ENCODE results near the gene NRP1. TPM values are rescaled to one million over a fixed set of nuclear protein-coding genes. Genes with fewer than 3 reads are reported as not detected.

The NRP1 gene
- total RNA-seq, 4 donors from 2014 or later, result 45.7 to 90.0 (median 57.7) TPM

GRCh38 chr10:33129141-33129995 lies 205.1 kb downstream of the NRP1 start:
- H3K4me3 ChIP-seq, result no peak overlapping the region
- no peaks in the 10 kb centered on the region for H3K9me3 ChIP-seq
- peak overlapping the region in 2 of 4 donors; percentile 33 to 43 for H3K27ac ChIP-seq
- DNase-seq (ENCODE audit: low spot score in 2 of 2), result peak in 1 of 2 donors; percentile 42
- no peaks in the 10 kb centered on the region for H3K27me3 ChIP-seq
- TF ChIP-seq CTCF (IDR thresholded peaks at IDR 0.05) (no peak), EP300 (IDR thresholded peaks at IDR 0.05) (peak in 1 of 2 donors; percentile 47), POLR2A (IDR thresholded peaks at IDR 0.05) (no peak)
- peaks cover 0 to 15% (median 2%) of the 10 kb centered on the region in 4 donors for H3K4me1 ChIP-seq
- no peaks in the 10 kb centered on the region for H3K36me3 ChIP-seq
- 48 to 53% methylated on average over 10 of the region's 10 CpGs for WGBS, 2 donors

- Histone ChIP-seq H3K27ac (no peak overlapping the region), H3K4me3 (no peak overlapping the region), H3K36me3 (no peaks in the 10 kb centered on the region), H3K27me3 (no peaks in the 10 kb centered on the region), H3K4me1 (peaks cover 0 to 15% (median 2%) of the 10 kb centered on the region in 4 donors), H3K9me3 (no peaks in the 10 kb centered on the region)
- 88 to 92% methylated on average over 7 to 9 of the region's 9 CpGs for WGBS, 2 donors
- TF ChIP-seq EP300 (IDR thresholded peaks at IDR 0.05) (no peak), POLR2A (IDR thresholded peaks at IDR 0.05) (no peak), CTCF (IDR thresholded peaks at IDR 0.05) (no peak)
- no peak for DNase-seq (ENCODE audit: low spot score in 2 of 2)
Observed at GRCh38 chr10:33127622-33128021, 206.8 kb downstream of the NRP1 start.

Small RNA genes lying within 50 kb of the gene (small RNA-seq; reads per million reads assigned to genes)
- gene AL353600.1 (not detected), gene RN7SL398P (not detected)
